CD1c-positive myeloid dendritic cell (primary cell): Measurements from ENCODE around the gene RNF5.
"Not testable (repeated sequence)": the region's sequence is repeated elsewhere in the genome, so short reads cannot be mapped to it uniquely, and the experiment has no call there.

Experiments
- DNase-seq: peaks from one replicate; pipeline ENCODE4 v3.0.0-alpha.2; 2016; ENCODE audit errors: extremely low spot score

RNF5 gene

GRCh38 chr6:32189742-32190053 lies 11.5 kb downstream of the RNF5 start:
- DNase-seq = no peak

- DNase-seq = peak; percentile 84
Measured at GRCh38 chr6:32190054-32190851, 12.0 kb downstream of the RNF5 start, which contains the start of gene PBX2. PBX2 (minus strand) TSS chr6:32190202; CDS start chr6:32189915, 287 bp downstream.

GRCh38 chr6:32190911-32191677 lies 12.9 kb downstream of the RNF5 start:
- DNase-seq = no peak

GRCh38 chr6:32191696-32192607 lies 13.7 kb downstream of the RNF5 start:
- DNase-seq = no peak

GRCh38 chr6:32192608-32193039 lies 14.4 kb downstream of the RNF5 start, which contains the start of gene GPSM3:
GPSM3 (minus strand) TSS chr6:32192643; CDS start chr6:32192513, 130 bp downstream.
- DNase-seq = peak; percentile 65

GRCh38 chr6:32193096-32193495 lies 14.9 kb downstream of the RNF5 start:
- DNase-seq = not testable (repeated sequence)

GRCh38 chr6:32194388-32194787 lies 16.2 kb downstream of the RNF5 start:
- no peak for DNase-seq

GRCh38 chr6:32194825-32195651 lies 16.8 kb downstream of the RNF5 start:
- peak; percentile 70 for DNase-seq

- DNase-seq = peak; percentile 100
Measured at GRCh38 chr6:32195652-32195901, 17.4 kb downstream of the RNF5 start.

GRCh38 chr6:32195902-32196681 lies 17.9 kb downstream of the RNF5 start:
- DNase-seq = peak; percentile 65

GRCh38 chr6:32196682-32197616 lies 18.7 kb downstream of the RNF5 start:
- DNase-seq = peak; percentile 50

- no peak for DNase-seq
Measured at GRCh38 chr6:32198345-32198696, 20.1 kb downstream of the RNF5 start.

- no peak for DNase-seq
Measured at GRCh38 chr6:32198866-32199265, 20.7 kb downstream of the RNF5 start.

GRCh38 chr6:32200711-32201475 lies 22.7 kb downstream of the RNF5 start:
- no peak for DNase-seq

- DNase-seq = no peak
Measured at GRCh38 chr6:32202186-32202585, 24.0 kb downstream of the RNF5 start.

GRCh38 chr6:32203426-32204267 lies 25.4 kb downstream of the RNF5 start:
- DNase-seq = no peak

- no peak for DNase-seq
Measured at GRCh38 chr6:32204268-32204715, 26.1 kb downstream of the RNF5 start.

- no peak for DNase-seq
Measured at GRCh38 chr6:32208996-32209395, 30.8 kb downstream of the RNF5 start.
